Activated T-cell treated with anti-CD3 and anti-CD28 coated beads, Interleukin-2, amount 50 U/mL, for 72 hours (primary cell): ENCODE measurements around the gene SULT4A1. TPM values are rescaled to one million over a fixed set of nuclear protein-coding genes. Genes with fewer than 3 reads are reported as not detected.
"Not testable (repeated sequence)": the region's sequence is repeated elsewhere in the genome, so short reads cannot be mapped to it uniquely, and the experiment has no call there.

Source experiments
- ATAC-seq, 2 donors: fragments of 150-1000 bp; cut with Tn5 transposase; replicated peaks in 1 of 2; 2 replicates each; pipeline ENCODE4 v1.10.0; 2021; ENCODE audit warnings: moderate library complexity in 2 of 2, mild to moderate bottlenecking in 1 of 2
- DNase-seq, 2 donors: peaks; one replicate each; pipeline ENCODE4 v3.0.0; 2021 to 2022; ENCODE audit warnings: mixed read lengths in 1 of 2
- H3K27ac Mint-ChIP-seq: one replicate; pipeline ENCODE4 v1.8.0; 2022; ENCODE audit warnings: mild to moderate bottlenecking, moderate library complexity, mixed read lengths
- H3K27me3 Mint-ChIP-seq: one replicate; pipeline ENCODE4 v1.8.0; 2022; ENCODE audit warnings: low read depth, mixed read lengths
- H3K36me3 Mint-ChIP-seq, 2 donors: one replicate each; pipeline ENCODE4 v1.8.0; 2022; ENCODE audit warnings: mixed read lengths in 2 of 2, mild to moderate bottlenecking in 1 of 2; ENCODE audit not compliant: insufficient read depth in 2 of 2
- H3K4me1 Mint-ChIP-seq: one replicate; pipeline ENCODE4 v1.8.0; 2022; ENCODE audit warnings: low read depth, mixed read lengths
- H3K4me3 Mint-ChIP-seq, 2 donors: one replicate each; pipeline ENCODE4 v1.8.0; 2022; ENCODE audit warnings: mild to moderate bottlenecking in 2 of 2, mixed read lengths in 2 of 2, moderate library complexity in 2 of 2
- H3K9me3 Mint-ChIP-seq, 2 donors: one replicate each; pipeline ENCODE4 v1.8.0; 2022; ENCODE audit warnings: mixed read lengths in 2 of 2
- total RNA-seq, 2 donors: library from RNA; stranded (reverse); gene quantifications; one replicate each; pipeline ENCODE4 v1.2.3, GENCODE V29; 2022

The SULT4A1 gene
- total RNA-seq, 2 donors from 2014 or later = not detected

DNA sequence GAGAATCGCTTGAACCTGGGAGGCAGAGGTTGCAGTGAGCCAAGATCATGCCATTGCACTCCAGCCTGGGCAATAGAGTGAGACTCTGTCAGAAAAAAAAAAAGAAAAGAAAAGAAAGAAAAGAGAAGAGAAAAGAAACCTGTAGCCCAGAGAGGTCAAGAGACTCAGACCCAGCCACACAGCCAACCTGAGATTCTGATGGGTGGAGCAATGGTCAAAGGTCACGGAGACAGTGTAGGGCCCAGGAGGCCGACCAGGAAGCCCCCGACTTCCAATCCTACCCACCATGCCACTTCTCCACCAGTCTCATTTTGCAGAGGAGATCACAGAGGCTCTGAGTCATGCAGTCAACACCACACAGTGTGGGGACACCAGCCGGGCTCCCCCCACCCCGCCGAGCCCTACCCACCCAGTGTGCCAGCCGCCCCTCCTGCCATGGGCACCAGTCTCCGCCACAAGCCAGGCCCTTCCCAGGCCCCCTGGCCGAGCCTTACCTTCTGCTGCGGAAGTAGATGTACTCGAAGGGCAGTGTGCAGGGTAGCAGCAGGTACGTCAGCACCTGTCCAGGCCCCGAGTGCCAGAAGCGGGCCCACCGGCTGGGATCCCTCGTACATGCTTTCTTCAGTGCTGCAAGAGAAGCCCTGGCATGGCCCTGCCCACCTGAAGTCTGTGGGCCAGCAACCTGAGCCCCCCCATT, 21.6 kb upstream of the SULT4A1 start:
- DNase-seq = no peak
- H3K4me1 Mint-ChIP-seq = no peaks in the 10 kb centered on the region

DNA sequence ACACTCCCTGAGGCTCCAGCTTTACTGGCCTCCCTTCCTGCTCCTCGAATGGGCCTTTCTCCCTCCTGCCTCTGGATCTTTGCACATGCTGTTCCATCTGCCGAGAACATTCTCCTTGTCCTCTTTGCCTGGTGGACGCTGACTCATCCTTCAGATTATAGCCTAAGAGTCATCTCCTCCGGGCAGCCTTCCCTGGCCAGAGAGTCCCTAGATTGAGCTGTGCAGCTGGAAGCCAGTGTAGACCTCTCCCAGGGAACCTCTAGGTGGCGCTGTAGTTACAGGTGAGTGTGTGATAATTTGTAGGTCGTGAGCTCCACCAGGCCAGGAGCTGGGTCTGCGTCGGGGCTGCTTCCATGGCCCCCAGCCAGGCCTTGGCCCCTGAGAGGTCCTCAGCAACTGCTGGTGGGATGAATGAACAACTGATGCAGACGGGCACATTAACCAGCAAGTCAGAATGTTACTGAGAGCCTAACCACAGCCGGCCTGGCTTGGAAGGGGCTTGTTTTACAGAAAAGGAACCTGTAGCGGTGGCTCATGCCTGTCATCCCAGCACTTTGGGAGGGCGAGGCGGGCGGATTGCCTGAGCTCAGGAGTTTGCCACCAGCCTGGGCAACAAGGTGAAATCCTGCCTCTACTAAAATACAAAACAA, 20.8 kb upstream of the SULT4A1 start:
- Mint-ChIP-seq H3K27ac (no peak overlapping the region), H3K36me3 (no peaks in the 10 kb centered on the region), H3K4me3 (no peak overlapping the region), H3K27me3 (peaks cover 17% of the 10 kb centered on the region), H3K9me3 (no peaks in the 10 kb centered on the region), H3K4me1 (no peaks in the 10 kb centered on the region)
- peak; percentile 64 to 74 for DNase-seq
- ATAC-seq = peak; percentile 81 to 87

More for the DNA sequence above, 21.6 kb upstream of the SULT4A1 start:
- Mint-ChIP-seq H3K27me3 (peaks cover 24% of the 10 kb centered on the region), H3K36me3 (no peaks in the 10 kb centered on the region), H3K9me3 (no peaks in the 10 kb centered on the region), H3K4me3 (no peak overlapping the region), H3K27ac (no peak overlapping the region)
- ATAC-seq = no peak

DNA sequence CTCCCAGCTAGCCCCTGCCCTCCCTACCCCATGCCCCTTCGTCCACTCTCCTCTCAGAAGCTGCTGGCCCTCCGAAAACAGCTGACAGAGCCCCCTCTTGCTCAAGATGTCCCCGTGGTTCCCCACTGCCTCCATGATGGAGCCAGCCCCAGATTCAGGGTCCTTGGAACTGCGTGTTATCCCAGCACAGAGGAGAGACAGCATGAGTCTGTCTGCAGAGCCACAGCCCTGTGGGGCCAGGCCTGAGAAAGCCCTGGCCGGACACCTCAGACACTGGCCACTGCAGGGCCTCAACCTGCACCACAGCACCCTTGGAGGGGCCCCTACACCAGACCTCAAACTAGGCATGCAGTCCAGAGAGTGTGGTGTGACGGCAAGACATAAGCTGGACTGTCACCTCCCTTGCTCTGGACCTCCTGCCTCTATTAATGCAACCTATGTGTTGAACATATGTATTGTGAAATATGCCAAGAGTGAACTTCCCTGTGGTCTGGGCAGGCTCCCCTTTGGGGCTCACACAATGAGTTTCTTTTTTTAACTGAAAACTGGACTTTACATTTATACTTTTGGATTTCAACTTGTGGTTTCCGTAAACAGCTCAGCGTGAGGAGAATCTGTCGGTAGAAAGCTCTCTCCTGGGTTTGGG, 19.9 kb upstream of the SULT4A1 start:
- Mint-ChIP-seq H3K36me3 (no peaks in the 10 kb centered on the region), H3K27me3 (peaks cover 11% of the 10 kb centered on the region)
- no peak for DNase-seq

GRCh38 chr22:43881091-43882061, 19.1 kb upstream of the SULT4A1 start:
- H3K4me1 Mint-ChIP-seq = no peaks in the 10 kb centered on the region
- H3K27ac Mint-ChIP-seq = no peak overlapping the region
- no peak for ATAC-seq
- H3K9me3 Mint-ChIP-seq = no peaks in the 10 kb centered on the region
- no peak overlapping the region for H3K4me3 Mint-ChIP-seq
- no peak for DNase-seq
- H3K36me3 Mint-ChIP-seq = no peaks in the 10 kb centered on the region
- H3K27me3 Mint-ChIP-seq = peaks cover 13% of the 10 kb centered on the region

More for the DNA sequence above, 19.9 kb upstream of the SULT4A1 start:
- Mint-ChIP-seq H3K9me3 (no peaks in the 10 kb centered on the region), H3K4me1 (no peaks in the 10 kb centered on the region), H3K27ac (no peak overlapping the region), H3K4me3 (no peak overlapping the region)
- no peak for ATAC-seq

GRCh38 chr22:43880541-43880991, 18.3 kb upstream of the SULT4A1 start:
- DNase-seq (no peak), ATAC-seq (no peak)

GRCh38 chr22:43879901-43880540, 17.7 kb upstream of the SULT4A1 start:
- ATAC-seq = no peak
- DNase-seq = no peak
- Mint-ChIP-seq H3K27me3 (peaks cover 19% of the 10 kb centered on the region), H3K4me3 (no peak overlapping the region), H3K4me1 (no peaks in the 10 kb centered on the region), H3K27ac (no peak overlapping the region), H3K9me3 (no peaks in the 10 kb centered on the region), H3K36me3 (no peaks in the 10 kb centered on the region)

More at GRCh38 chr22:43880541-43880991, 18.3 kb upstream of the SULT4A1 start:
- H3K4me1 Mint-ChIP-seq = no peaks in the 10 kb centered on the region
- H3K36me3 Mint-ChIP-seq = no peaks in the 10 kb centered on the region
- H3K27ac Mint-ChIP-seq = no peak overlapping the region
- no peak overlapping the region for H3K4me3 Mint-ChIP-seq
- no peaks in the 10 kb centered on the region for H3K9me3 Mint-ChIP-seq
- peaks cover 17% of the 10 kb centered on the region for H3K27me3 Mint-ChIP-seq

DNA sequence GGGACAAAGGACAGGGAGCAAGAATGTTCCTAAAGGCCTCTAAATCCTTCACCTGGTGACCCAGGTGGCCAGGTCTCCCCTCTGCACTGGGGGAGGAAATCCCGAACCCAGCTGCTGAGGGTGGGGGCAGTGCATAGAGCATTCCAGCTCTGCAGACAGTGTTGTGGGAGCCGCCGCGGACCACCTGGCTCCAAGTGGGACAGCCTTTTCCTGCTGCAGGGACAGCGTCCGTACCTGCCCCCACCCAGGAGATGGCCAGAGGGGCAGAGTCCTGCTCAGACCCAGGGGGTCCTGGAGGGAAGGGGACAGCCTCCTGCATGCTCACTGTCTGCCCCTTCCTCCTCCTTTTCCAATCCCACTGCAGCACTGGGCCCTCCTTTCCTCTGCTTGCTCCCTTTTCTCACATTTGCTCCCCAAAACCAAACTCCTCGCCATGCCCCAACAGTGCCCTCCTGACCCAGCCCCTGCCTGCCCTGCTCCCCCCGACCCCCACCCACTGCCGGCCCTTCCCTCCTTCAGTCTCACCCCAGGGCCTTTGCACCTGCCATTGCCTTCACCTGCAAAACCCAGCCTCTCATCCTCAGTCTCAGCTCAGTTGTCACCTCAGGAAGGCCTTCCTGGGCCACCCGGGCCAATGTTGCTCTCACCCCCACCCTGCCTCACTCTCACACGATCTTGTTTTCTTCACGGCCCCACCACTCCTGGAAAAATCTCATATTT, 16.7 kb upstream of the SULT4A1 start:
- no peak for ATAC-seq
- H3K4me3 Mint-ChIP-seq = no peak overlapping the region
- H3K27ac Mint-ChIP-seq = no peak overlapping the region
- peaks cover 26% of the 10 kb centered on the region for H3K27me3 Mint-ChIP-seq
- no peak for DNase-seq
- H3K4me1 Mint-ChIP-seq = no peaks in the 10 kb centered on the region
- H3K9me3 Mint-ChIP-seq = no peaks in the 10 kb centered on the region
- H3K36me3 Mint-ChIP-seq = no peaks in the 10 kb centered on the region

DNA sequence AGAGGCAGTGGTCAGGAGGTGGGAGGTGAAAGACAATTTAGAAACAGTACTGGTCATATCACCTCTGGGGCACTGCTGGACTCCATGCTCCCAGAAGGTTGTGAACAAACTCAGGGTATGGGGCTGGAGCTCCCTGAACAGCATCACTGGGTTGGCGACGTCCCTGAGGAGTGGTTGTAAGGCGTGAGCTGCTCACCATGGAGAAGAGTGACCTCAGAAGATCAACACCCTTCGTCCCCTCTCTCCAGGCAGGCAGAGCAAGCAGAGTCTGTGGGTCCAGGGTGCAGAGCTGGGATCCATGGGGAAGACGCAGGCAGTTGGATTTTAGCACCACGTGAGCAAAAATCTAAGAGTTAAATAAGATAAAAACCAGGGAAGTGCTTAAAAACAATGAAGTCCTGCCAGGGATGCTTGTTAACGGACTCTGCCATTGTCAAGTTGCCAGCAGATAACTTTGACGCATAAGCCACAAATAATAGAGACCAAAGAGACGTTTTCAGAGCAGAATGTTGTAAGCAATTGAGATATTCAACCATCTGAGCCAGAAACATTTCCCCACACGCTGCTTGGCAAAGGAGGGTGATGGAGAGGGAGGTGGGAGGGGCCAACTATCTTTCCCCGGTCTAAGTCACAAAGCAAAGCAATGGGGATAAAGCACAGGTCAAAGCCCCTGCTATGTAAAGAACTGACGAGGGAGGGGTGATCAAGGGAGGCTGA, 15.9 kb upstream of the SULT4A1 start:
- no peak overlapping the region for H3K27ac Mint-ChIP-seq
- no peaks in the 10 kb centered on the region for H3K4me1 Mint-ChIP-seq
- DNase-seq = no peak
- peaks cover 34% of the 10 kb centered on the region for H3K27me3 Mint-ChIP-seq
- no peak overlapping the region for H3K4me3 Mint-ChIP-seq
- H3K36me3 Mint-ChIP-seq = no peaks in the 10 kb centered on the region
- ATAC-seq = no peak
- H3K9me3 Mint-ChIP-seq = no peaks in the 10 kb centered on the region

GRCh38 chr22:43876866-43877509, 14.7 kb upstream of the SULT4A1 start:
- Mint-ChIP-seq H3K27me3 (peaks cover 35% of the 10 kb centered on the region), H3K4me1 (no peaks in the 10 kb centered on the region), H3K9me3 (no peaks in the 10 kb centered on the region), H3K27ac (no peak overlapping the region), H3K36me3 (peaks cover 0 to 2% of the 10 kb centered on the region in 2 donors), H3K4me3 (no peak overlapping the region)
- ATAC-seq = no peak
- no peak for DNase-seq

GRCh38 chr22:43869799-43870198, 7.5 kb upstream of the SULT4A1 start:
- H3K36me3 Mint-ChIP-seq = peaks cover 0 to 2% of the 10 kb centered on the region in 2 donors

DNA sequence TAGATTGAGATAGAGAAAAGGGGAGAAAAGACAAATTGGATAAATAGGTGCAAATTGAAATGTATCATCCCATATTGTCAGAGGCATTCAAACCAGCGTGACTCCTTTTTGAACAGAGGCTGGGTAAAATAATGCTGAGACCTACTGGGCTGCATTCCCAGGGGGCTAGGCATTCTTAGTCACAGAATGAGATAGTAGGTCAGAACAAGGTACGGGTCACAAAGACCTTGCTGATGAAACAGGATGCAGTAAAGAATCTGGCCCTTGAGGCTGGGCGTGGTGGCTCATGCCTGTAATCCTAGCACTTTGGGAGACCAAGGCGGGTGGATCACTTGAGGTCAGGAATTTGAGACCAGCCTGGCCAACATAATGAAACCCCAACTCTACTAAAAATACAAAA, 6.7 kb upstream of the SULT4A1 start:
- peaks cover 27% of the 10 kb centered on the region for H3K27me3 Mint-ChIP-seq
- not testable (repeated sequence) for ATAC-seq, H3K36me3 Mint-ChIP-seq, H3K27ac Mint-ChIP-seq, H3K4me3 Mint-ChIP-seq, DNase-seq, H3K4me1 Mint-ChIP-seq, H3K9me3 Mint-ChIP-seq

More at GRCh38 chr22:43869799-43870198, 7.5 kb upstream of the SULT4A1 start:
- DNase-seq (no peak), ATAC-seq (no peak)
- H3K27ac Mint-ChIP-seq = no peak overlapping the region
- peaks cover 0 to 3% of the 10 kb centered on the region in 2 donors for H3K9me3 Mint-ChIP-seq
- H3K4me1 Mint-ChIP-seq = no peaks in the 10 kb centered on the region
- no peak overlapping the region for H3K4me3 Mint-ChIP-seq
- H3K27me3 Mint-ChIP-seq = peaks cover 24% of the 10 kb centered on the region
